Fibroblast of lung (primary cell): ENCODE data around the gene CNKSR2. TPM values are rescaled to one million over a fixed set of nuclear protein-coding genes. Genes with fewer than 3 reads are reported as not detected.

Experiments used
- DNase-seq, 2 donors: peaks; one replicate each; pipeline versions ENCODE4 v3.0.0 to v3.0.0-alpha.2; 2010; ENCODE audit warnings: low read depth in 2 of 2
- H2AFZ ChIP-seq: 2 replicates; pipeline ENCODE4 v1.5.1; 2012; ENCODE audit warnings: low read length, control low read depth, inconsistent platforms
- H3K27ac ChIP-seq: 2 replicates; pipeline ENCODE4 v1.5.1; 2011; ENCODE audit warnings: low read length, control low read depth; ENCODE audit not compliant: insufficient read depth
- H3K27me3 ChIP-seq: 2 replicates; pipeline ENCODE4 v1.5.1; 2011; ENCODE audit warnings: mild to moderate bottlenecking, low read length; ENCODE audit not compliant: control insufficient read depth, insufficient read depth
- H3K36me3 ChIP-seq: 2 replicates; pipeline ENCODE4 v1.5.1; 2011; ENCODE audit warnings: low read length; ENCODE audit not compliant: control insufficient read depth, insufficient read depth
- H3K4me1 ChIP-seq: 2 replicates; pipeline ENCODE4 v1.5.1; 2011; ENCODE audit warnings: low read length; ENCODE audit not compliant: control insufficient read depth, insufficient read depth; ENCODE audit errors: extremely low read depth
- H3K4me2 ChIP-seq: 2 replicates; pipeline ENCODE4 v1.5.1; 2011; ENCODE audit warnings: low read length, control low read depth; ENCODE audit not compliant: insufficient read depth; ENCODE audit errors: extremely low read depth
- H3K4me3 ChIP-seq, 4 experiments: fragments of 200-600 bp in 1 of 4; sonication (generic) in 1 of 4; replicated peaks in 1 of 4; 2 replicates each; pipeline ENCODE4 v1.5.1; 2011 to 2016; ENCODE audit warnings: low read length in 4 of 4, low read depth in 3 of 4, mild to moderate bottlenecking in 3 of 4, control low read depth in 2 of 4, inconsistent platforms in 1 of 4, mixed read lengths in 1 of 4; ENCODE audit not compliant: insufficient read depth in 1 of 4; ENCODE audit errors: control extremely low read depth in 1 of 4
- H3K79me2 ChIP-seq: 2 replicates; pipeline ENCODE4 v1.5.1; 2012; ENCODE audit warnings: mild to moderate bottlenecking, low read length, inconsistent platforms; ENCODE audit not compliant: control insufficient read depth, insufficient read depth
- H3K9ac ChIP-seq: 2 replicates; pipeline ENCODE4 v1.5.1; 2011; ENCODE audit warnings: mild to moderate bottlenecking, low read length, control low read depth; ENCODE audit not compliant: insufficient read depth
- H3K9me3 ChIP-seq: 2 replicates; pipeline ENCODE4 v1.5.1; 2012; ENCODE audit warnings: low read depth, low read length; ENCODE audit not compliant: control insufficient read depth, insufficient read depth
- H4K20me1 ChIP-seq: 2 replicates; pipeline ENCODE4 v1.5.1; 2011; ENCODE audit warnings: low read length; ENCODE audit not compliant: control insufficient read depth, insufficient read depth; ENCODE audit errors: extremely low read depth
- EZH2 ChIP-seq: IDR thresholded peaks from 2 replicates; pipeline ENCODE4 v1.5.1; 2012; ENCODE audit warnings: low read length, control low read depth, mild to moderate bottlenecking; ENCODE audit errors: missing control alignments
- polyA plus RNA-seq, 2 donors: library from polyadenylated mRNA; depleted of rRNA in 1 of 2; stranded (reverse) in 1 of 2; unstranded in 1 of 2; fragments of >200 nt; gene quantifications; 2 replicates each; pipeline ENCODE4 v1.2.1, GENCODE V29; 2011 to 2012; ENCODE audit warnings: missing spikeins in 1 of 2
- total RNA-seq: library from RNA; depleted of rRNA; stranded (reverse); fragments of >200 nt; gene quantifications from 2 replicates; pipeline ENCODE4 v1.2.1, GENCODE V29; 2014
- TF ChIP-seq, protein P1 (sequence below), 2 donors: IDR thresholded peaks in 1 of 2; conservative IDR thresholded peaks in 1 of 2; 1 replicate in 1 of 2; 2 replicates in 1 of 2; pipeline ENCODE4 v1.5.1; 2011 to 2012; ENCODE audit warnings: low read length in 2 of 2, control low read depth in 1 of 2, inconsistent platforms in 1 of 2, low read depth in 1 of 2, mild to moderate bottlenecking in 1 of 2

The CNKSR2 gene
- total and polyA plus RNA-seq, 2 donors (not counting 1 experiment from before 2014, with no cell fraction given): 0.16 to 0.33 TPM

DNA sequence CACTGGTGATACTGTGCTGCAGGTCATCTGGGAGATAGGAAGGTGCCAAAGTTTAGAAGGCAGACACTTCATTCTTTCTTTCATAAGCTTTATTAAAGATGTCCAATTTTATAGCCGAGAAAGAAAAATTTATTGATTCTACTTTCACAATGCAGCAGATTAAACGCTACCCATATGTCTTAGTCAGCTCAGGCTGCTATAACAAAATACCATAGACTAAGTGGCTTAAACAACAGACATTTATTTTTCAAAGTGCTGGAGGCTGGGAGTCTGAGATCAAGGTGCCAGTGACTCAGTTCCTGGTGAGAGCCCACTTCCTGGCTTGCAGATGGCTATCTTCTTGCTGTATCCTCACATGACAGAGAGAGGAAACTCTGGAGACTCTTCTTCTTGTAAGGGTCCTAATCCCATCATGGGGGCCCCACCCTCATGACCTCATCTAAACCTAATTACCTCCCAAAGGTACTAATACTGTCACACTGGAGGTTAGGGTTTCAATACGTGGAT, 317.3 kb downstream of the CNKSR2 start:
- Histone ChIP-seq H4K20me1 (no peaks in the 10 kb centered on the region), H3K4me1 (no peaks in the 10 kb centered on the region), H3K9ac (no peak overlapping the region), H3K79me2 (no peaks in the 10 kb centered on the region), H3K9me3 (no peaks in the 10 kb centered on the region), H3K27me3 (no peaks in the 10 kb centered on the region), H3K4me2 (no peak overlapping the region), H3K4me3 (no peak overlapping the region), H3K36me3 (no peaks in the 10 kb centered on the region), H3K27ac (no peak overlapping the region), H2AFZ (no peak overlapping the region)
- no peak for TF ChIP-seq EZH2
- TF ChIP-seq, protein P1, sequence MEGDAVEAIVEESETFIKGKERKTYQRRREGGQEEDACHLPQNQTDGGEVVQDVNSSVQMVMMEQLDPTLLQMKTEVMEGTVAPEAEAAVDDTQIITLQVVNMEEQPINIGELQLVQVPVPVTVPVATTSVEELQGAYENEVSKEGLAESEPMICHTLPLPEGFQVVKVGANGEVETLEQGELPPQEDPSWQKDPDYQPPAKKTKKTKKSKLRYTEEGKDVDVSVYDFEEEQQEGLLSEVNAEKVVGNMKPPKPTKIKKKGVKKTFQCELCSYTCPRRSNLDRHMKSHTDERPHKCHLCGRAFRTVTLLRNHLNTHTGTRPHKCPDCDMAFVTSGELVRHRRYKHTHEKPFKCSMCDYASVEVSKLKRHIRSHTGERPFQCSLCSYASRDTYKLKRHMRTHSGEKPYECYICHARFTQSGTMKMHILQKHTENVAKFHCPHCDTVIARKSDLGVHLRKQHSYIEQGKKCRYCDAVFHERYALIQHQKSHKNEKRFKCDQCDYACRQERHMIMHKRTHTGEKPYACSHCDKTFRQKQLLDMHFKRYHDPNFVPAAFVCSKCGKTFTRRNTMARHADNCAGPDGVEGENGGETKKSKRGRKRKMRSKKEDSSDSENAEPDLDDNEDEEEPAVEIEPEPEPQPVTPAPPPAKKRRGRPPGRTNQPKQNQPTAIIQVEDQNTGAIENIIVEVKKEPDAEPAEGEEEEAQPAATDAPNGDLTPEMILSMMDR (conservative IDR thresholded peaks at IDR 0.05 in 1 of 2, IDR thresholded peaks at IDR 0.05 in 1 of 2; ENCODE audit: low read depth in 1 of 2, low read length in 2 of 2): no peak
- DNase-seq: peak in 1 of 2 donors; percentile 11

DNA sequence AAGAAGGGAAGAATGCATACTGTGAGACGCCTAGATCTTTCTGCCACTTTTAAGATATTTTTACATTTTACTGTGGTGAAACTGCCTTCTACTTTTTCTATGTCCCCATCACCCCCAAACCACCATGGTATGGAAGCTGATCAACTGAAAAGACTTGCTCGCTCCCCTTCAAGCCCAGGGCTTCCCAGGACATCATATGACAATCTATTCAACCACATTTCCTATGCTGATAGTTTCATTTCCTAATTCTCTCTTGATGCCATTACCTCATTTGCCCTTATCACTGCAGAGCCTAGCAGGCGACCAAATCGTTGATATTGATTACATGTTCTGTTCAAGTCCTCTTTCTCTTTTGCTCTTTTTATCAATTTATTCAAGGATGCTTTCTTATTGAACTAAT, 324.1 kb downstream of the CNKSR2 start:
- H3K79me2 ChIP-seq: no peaks in the 10 kb centered on the region
- TF ChIP-seq, protein P1 (conservative IDR thresholded peaks at IDR 0.05 in 1 of 2, IDR thresholded peaks at IDR 0.05 in 1 of 2; ENCODE audit: low read depth in 1 of 2, low read length in 2 of 2): no peak
- no peak for TF ChIP-seq EZH2
- H3K9me3 ChIP-seq: no peaks in the 10 kb centered on the region
- H3K4me1 ChIP-seq: no peaks in the 10 kb centered on the region
- no peaks in the 10 kb centered on the region for H4K20me1 ChIP-seq
- H3K9ac ChIP-seq: no peak overlapping the region
- no peak overlapping the region for H3K4me3 ChIP-seq
- no peaks in the 10 kb centered on the region for H3K36me3 ChIP-seq
- H2AFZ ChIP-seq: no peak overlapping the region
- no peak for DNase-seq
- H3K27me3 ChIP-seq: no peaks in the 10 kb centered on the region
- H3K4me2 ChIP-seq: no peak overlapping the region
- no peak overlapping the region for H3K27ac ChIP-seq

DNA sequence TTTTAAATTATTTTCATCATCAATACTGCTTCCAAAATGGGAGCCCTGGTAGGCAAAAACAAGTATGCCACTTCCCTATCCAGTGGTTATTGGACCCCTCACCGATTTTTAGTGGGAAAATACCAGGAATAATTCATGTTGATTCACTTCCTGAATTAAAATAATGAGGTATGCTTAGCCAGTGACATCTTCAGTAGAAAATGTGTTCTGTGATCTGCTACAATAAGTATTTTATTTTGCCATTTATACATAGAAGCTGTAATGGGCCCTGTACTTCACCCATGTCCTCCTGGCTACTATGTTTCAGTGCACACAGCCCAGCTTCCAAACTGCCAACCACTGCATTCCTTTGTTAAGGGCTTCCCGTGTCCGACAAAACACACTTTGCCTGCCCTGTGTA, 324.9 kb downstream of the CNKSR2 start:
- Histone ChIP-seq H3K4me1 (no peaks in the 10 kb centered on the region), H4K20me1 (no peaks in the 10 kb centered on the region), H3K79me2 (no peaks in the 10 kb centered on the region), H3K9ac (no peak overlapping the region), H3K36me3 (no peaks in the 10 kb centered on the region), H3K4me2 (no peak overlapping the region), H3K27me3 (no peaks in the 10 kb centered on the region), H3K27ac (no peak overlapping the region), H2AFZ (no peak overlapping the region), H3K4me3 (no peak overlapping the region), H3K9me3 (no peaks in the 10 kb centered on the region)
- no peak for TF ChIP-seq EZH2
- TF ChIP-seq, protein P1 (conservative IDR thresholded peaks at IDR 0.05 in 1 of 2, IDR thresholded peaks at IDR 0.05 in 1 of 2; ENCODE audit: low read depth in 1 of 2, low read length in 2 of 2): no peak
- DNase-seq: peak in 1 of 2 donors; percentile 43
